A549 (cell line): ENCODE results near the gene SPINT1. TPM values are rescaled to one million over a fixed set of nuclear protein-coding genes. Genes with fewer than 3 reads are reported as not detected.

ENCODE experiments used
- ATAC-seq, 2 experiments: fragments of 200-7000 bp in 1 of 2; fragments of >200 bp in 1 of 2; cut with Nextera tagmentation in 1 of 2; cut with Tn5 transposase in 1 of 2; 3 replicates each; pipeline versions ENCODE4 v1.8.0 to v1.9.1; 2018 to 2020; ENCODE audit warnings: mild to moderate bottlenecking in 1 of 2, moderate library complexity in 1 of 2
- CTCF ChIA-PET: fragments of 300-600 bp; sonication (Branson Sonifier 250); formaldehyde crosslinking; extraction: SDS; loops from one replicate; lab custom pipeline; 2021; ENCODE audit warnings: antibody characterized with exemption, inconsistent platforms; lab: Yijun Ruan, JAX
- POLR2A ChIA-PET: fragments of 350-600 bp; formaldehyde crosslinking; extraction: SDS; loops from one replicate; lab custom pipeline; 2021; ENCODE audit warnings: antibody characterized with exemption, inconsistent platforms; lab: Yijun Ruan, JAX
- DNase-seq, 2 experiments: peaks; one replicate each; pipeline versions ENCODE4 v3.0.0 to v3.0.0-alpha.2; 2011 to 2016; ENCODE audit warnings: low read depth in 1 of 2, low spot score in 1 of 2
- FAIRE-seq: peaks from 2 replicates; lab custom pipeline; 2011; peaks lifted over from hg19 to GRCh38; lab: Jason Lieb, UNC
- H3K27ac ChIP-seq, 2 experiments: fragments of >200 bp; sonication (Bioruptor Twin); formaldehyde crosslinking; 3 replicates each; pipeline ENCODE4 v1.5.1; 2016 to 2017
- H3K4me1 ChIP-seq: fragments of >200 bp; sonication (Bioruptor Twin); formaldehyde crosslinking; 3 replicates; pipeline ENCODE4 v1.6.1; 2016
- H3K4me2 ChIP-seq: fragments of >200 bp; sonication (Bioruptor Twin); formaldehyde crosslinking; 3 replicates; pipeline ENCODE4 v1.6.1; 2016
- H3K4me3 ChIP-seq: fragments of >200 bp; sonication (Bioruptor Twin); formaldehyde crosslinking; 3 replicates; pipeline ENCODE4 v1.5.1; 2016
- H3K9me3 ChIP-seq: fragments of >200 bp; sonication (Bioruptor Twin); formaldehyde crosslinking; 3 replicates; pipeline ENCODE4 v1.6.1; 2016
- BCL3 ChIP-seq: fragments of >200 bp; sonication (Bioruptor Twin); formaldehyde crosslinking; IDR thresholded peaks from 3 replicates; pipeline ENCODE4 v1.6.1; 2016
- BHLHE40 ChIP-seq: IDR thresholded peaks from 2 replicates; pipeline ENCODE4 v1.6.1; 2012; ENCODE audit warnings: low read depth, low read length, inconsistent platforms
- CTCF ChIP-seq: fragments of >200 bp; sonication (Bioruptor Twin); formaldehyde crosslinking; IDR thresholded peaks from 3 replicates; pipeline ENCODE4 v1.5.1; 2016
- JUN ChIP-seq, 2 experiments: fragments of >200 bp; sonication (Bioruptor Twin); formaldehyde crosslinking; IDR thresholded peaks; 2 replicates in 1 of 2; 3 replicates in 1 of 2; pipeline ENCODE4 v1.6.1; 2016 to 2017
- MAX ChIP-seq: IDR thresholded peaks from 2 replicates; pipeline ENCODE4 v1.6.1; 2012
- MAZ ChIP-seq: fragments of 150-350 bp; IDR thresholded peaks from 2 replicates; pipeline ENCODE4 v1.6.1; 2014; ENCODE audit warnings: antibody characterized with exemption, low read depth, low read length, borderline replicate concordance
- MYC ChIP-seq: IDR thresholded peaks from 2 replicates; pipeline ENCODE4 v1.6.1; 2012; ENCODE audit warnings: mild to moderate bottlenecking, inconsistent platforms, low read length, improper control_type of control experiment, borderline replicate concordance
- NPAS2 ChIP-seq: fragments of 250-450 bp; sonication (Bioruptor Pico); IDR thresholded peaks from 2 replicates; pipeline ENCODE4 v1.8.0; 2022; ENCODE audit warnings: mild to moderate bottlenecking, moderate library complexity, borderline replicate concordance
- PBX3 ChIP-seq: IDR thresholded peaks from 2 replicates; pipeline ENCODE4 v1.6.1; 2012
- PHF8 ChIP-seq: fragments of 200-600 bp; sonication (generic); IDR thresholded peaks from 2 replicates; pipeline ENCODE4 v1.6.1; 2016; ENCODE audit warnings: low read depth, mild to moderate bottlenecking, antibody characterized with exemption, moderate library complexity, borderline replicate concordance
- POLR2A ChIP-seq: IDR thresholded peaks from 2 replicates; pipeline ENCODE4 v1.6.1; 2012; ENCODE audit warnings: mild to moderate bottlenecking, low read length
- RAD21 ChIP-seq, 2 experiments: fragments of >200 bp in 1 of 2; sonication (Bioruptor Twin) in 1 of 2; formaldehyde crosslinking in 1 of 2; IDR thresholded peaks in 1 of 2; conservative IDR thresholded peaks in 1 of 2; 2 replicates in 1 of 2; 3 replicates in 1 of 2; pipeline ENCODE4 v1.6.1; 2012 to 2018; ENCODE audit warnings: inconsistent platforms in 1 of 2
- REST ChIP-seq: fragments of 200-600 bp; sonication (generic); IDR thresholded peaks from 2 replicates; pipeline ENCODE4 v1.6.1; 2016; ENCODE audit warnings: antibody characterized with exemption, mild to moderate bottlenecking, moderate library complexity
- SMC3 ChIP-seq: fragments of >200 bp; sonication (Bioruptor Twin); formaldehyde crosslinking; IDR thresholded peaks from 3 replicates; pipeline ENCODE4 v1.6.1; 2018; ENCODE audit warnings: inconsistent platforms
- WGBS: methylation state at CpG from one replicate; pipeline ENCODE4 v1.1.6; 2017; ENCODE audit errors: missing lambda C conversion rate; 5-methylcytosine and 5-hydroxymethylcytosine counted together
- polyA plus RNA-seq, 4 experiments: library from polyadenylated mRNA; depleted of rRNA in 3 of 4; stranded (reverse); fragments of >200 nt; fragmentation: RNase III in 1 of 4; extraction: RNeasy Plus Mini Kit Qiagen cat#74134 plus additional on column Dnase treatment in 1 of 4; gene quantifications; 2 replicates in 3 of 4; 3 replicates in 1 of 4; pipeline ENCODE4 v1.2.3, GENCODE V29; 2011 to 2017
- TF ChIP-seq, protein P1 (sequence below): IDR thresholded peaks from 2 replicates; pipeline ENCODE4 v1.6.1; 2012; ENCODE audit warnings: low read depth, borderline replicate concordance
- TF ChIP-seq, protein P2 (sequence below): fragments of 450-650 bp; IDR thresholded peaks from 2 replicates; pipeline ENCODE4 v1.6.1; 2014; ENCODE audit warnings: antibody characterized with exemption

Gene SPINT1
- polyA plus RNA-seq, 2 of the 4 experiments (the other 2 are of a cell fraction): 0.79 to 0.80 TPM

DNA sequence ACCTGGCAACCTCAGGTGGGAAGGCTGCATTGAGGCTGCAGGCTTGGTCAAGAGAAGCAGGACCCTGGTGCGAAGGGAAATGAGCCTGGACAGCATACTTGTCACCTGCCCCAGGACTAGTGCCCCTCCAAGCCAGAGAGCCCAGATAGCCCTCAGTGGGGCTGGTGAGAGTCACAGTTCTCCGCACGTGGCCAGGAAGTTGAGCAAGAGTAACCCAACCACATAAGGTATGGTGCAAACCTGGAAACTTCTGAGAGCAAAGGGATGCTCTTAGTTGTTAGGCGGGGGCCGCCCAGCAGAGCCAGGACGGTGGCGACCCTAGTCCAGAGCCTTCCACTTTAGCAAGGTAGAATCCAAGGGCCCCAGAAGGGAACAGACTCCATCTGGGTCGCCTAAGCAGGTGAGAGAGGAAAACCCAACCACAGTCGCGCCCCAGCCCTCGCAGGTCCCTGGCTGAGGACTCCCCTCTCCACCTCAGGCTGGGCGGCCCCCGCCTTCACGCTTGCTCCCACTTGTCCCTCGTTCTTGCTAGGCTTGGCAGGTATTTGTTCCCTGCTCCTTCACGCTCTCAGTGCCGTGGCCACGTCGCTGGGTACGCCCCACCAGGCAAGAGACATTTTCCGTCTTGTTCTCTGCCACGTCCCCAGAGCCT lies 49.3 kb downstream of the SPINT1 start (continued):
- TF ChIP-seq, protein P1, sequence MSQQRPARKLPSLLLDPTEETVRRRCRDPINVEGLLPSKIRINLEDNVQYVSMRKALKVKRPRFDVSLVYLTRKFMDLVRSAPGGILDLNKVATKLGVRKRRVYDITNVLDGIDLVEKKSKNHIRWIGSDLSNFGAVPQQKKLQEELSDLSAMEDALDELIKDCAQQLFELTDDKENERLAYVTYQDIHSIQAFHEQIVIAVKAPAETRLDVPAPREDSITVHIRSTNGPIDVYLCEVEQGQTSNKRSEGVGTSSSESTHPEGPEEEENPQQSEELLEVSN: no peak
- no peak for TF ChIP-seq NPAS2 (CRISPR knock-in tag)
- TF ChIP-seq PBX3: no peak
- TF ChIP-seq BHLHE40: no peak

DNA sequence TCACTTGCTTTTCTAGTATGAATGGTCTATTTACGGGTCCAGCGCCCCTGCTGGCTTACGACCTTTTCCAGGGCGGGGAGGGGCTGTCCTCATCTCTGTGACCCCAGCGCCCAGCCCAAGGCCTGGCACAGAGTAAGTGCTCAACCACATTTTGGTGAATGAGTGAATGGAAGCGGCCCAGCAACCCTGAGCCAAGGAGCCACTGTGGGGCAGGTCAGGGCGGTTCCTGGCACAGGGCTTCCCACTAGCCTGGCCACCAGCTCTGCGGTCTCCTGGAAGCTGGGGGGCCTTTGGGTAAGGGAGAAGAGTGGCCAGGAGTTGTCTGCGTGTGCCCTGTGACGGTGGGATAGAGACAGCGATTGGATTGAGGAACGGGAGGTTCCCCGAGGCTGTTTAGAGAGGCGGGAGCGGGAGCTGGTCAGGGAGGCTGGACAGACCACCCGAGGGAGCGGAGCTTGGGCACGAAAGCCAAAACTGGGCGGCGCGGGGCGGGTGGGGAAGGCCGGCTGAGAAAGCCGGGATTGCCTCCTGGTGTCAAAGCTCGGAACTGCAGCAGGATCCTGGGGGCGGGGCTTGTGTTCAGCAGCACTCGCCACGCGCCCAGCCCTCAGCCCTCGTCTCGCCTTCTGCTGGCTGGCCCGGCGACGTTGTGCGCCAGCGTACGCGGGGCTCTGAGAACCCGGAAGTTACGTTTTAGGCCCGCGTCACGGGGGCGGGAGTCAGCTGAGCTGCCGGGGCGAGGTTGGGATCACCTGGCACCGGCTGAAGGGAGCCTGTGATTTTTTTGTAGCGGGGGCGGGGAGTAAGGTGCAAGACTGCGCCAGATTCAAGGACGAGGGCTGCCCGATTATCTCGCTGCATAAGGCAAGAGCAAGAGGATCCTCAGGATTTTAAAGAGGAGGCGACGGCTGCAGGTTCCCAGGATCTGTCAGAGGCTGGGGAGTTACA lies 50.2 kb downstream of the SPINT1 start, which contains the start of gene VPS18:
TSS of gene VPS18 (plus strand) at position 718 of the 948 bp plus-strand sequence. CDS start 319 bp downstream, outside the sequence.
- Histone ChIP-seq H3K9me3 (no peaks in the 10 kb centered on the region), H3K4me2 (peak within 1 kb of the TSS; percentile 98), H3K4me1 (peaks cover 12% of the 10 kb centered on the region), H3K4me3 (peak within 1 kb of the TSS; percentile 79), H3K27ac (peak within 1 kb of the TSS; percentile 88 to 91)
- ATAC-seq (peak; percentile 95 to 96), FAIRE-seq (no peak), DNase-seq (peak; percentile 72 to 95)
- POLR2A ChIA-PET: interaction anchor here (0.5 to 2.6 kb wide), 10 partner anchors 21 to 150 kb away, joined by 3 to 19 read pairs (median 4); partner anchors contain the start of gene RHOV
- peak; percentile 52; the same call in 1 of the 2 replicates for TF ChIP-seq MYC
- peak; percentile 75 to 92 for TF ChIP-seq RAD21 (conservative IDR thresholded peaks at IDR 0.05 in 1 of 2, IDR thresholded peaks at IDR 0.05 in 1 of 2)
- TF ChIP-seq SMC3: peak; percentile 90
- peak; percentile 58; the same call in 1 of the 2 replicates for TF ChIP-seq PBX3
- TF ChIP-seq, protein P2, sequence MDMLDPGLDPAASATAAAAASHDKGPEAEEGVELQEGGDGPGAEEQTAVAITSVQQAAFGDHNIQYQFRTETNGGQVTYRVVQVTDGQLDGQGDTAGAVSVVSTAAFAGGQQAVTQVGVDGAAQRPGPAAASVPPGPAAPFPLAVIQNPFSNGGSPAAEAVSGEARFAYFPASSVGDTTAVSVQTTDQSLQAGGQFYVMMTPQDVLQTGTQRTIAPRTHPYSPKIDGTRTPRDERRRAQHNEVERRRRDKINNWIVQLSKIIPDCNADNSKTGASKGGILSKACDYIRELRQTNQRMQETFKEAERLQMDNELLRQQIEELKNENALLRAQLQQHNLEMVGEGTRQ: peak; percentile 91
- 0 out of 2 replicates have a peak, but pooled peaks have one; percentile 10 for TF ChIP-seq PHF8
- no peak for TF ChIP-seq NPAS2 (CRISPR knock-in tag)
- TF ChIP-seq POLR2A: peak; percentile 47
- peak; percentile 83 for TF ChIP-seq MAX
- TF ChIP-seq MAZ: no peak
- TF ChIP-seq CTCF: peak; percentile 68
- TF ChIP-seq JUN (IDR thresholded peaks at IDR 0.05): peak in 1 of 2 experiments; percentile 33; a peak in 1 of 5 replicates
- no peak for TF ChIP-seq REST
- 0 out of 3 replicates have a peak, but pooled peaks have one; percentile 37 for TF ChIP-seq BCL3
- TF ChIP-seq, protein P1: peak; percentile 69
- CTCF ChIA-PET: interaction anchor here (0.7 to 13.7 kb wide), 31 partner anchors 11 to 292 kb away, joined by 3 to 254 read pairs (median 4); partner anchors contain the start of genes DNAJC17, PPP1R14D, RHOV and ZFYVE19
- 33% methylated on average over 11 of the region's 55 CpGs for WGBS
